SK-MEL-5 (cell line): ENCODE measurements around the gene KCNH5. TPM values are rescaled to one million over a fixed set of nuclear protein-coding genes. Genes with fewer than 3 reads are reported as not detected.

Experiments
- DNase-seq: peaks from one replicate; pipeline ENCODE4 v3.0.0-alpha.2; 2016; ENCODE audit warnings: low read depth, low spot score
- in situ Hi-C: cut with HindIII; loops from 2 replicates; pipeline ENCODE4 v1.10.0; 2016; ENCODE audit warnings: low sequenced_read_pairs, high pct_unique_total_duplicates, low pct_unique_long_range_greater_than_20kb
- polyA plus RNA-seq, 2 experiments: library from polyadenylated mRNA; depleted of rRNA; stranded (reverse); fragments of >200 nt; gene quantifications; 2 replicates each; pipeline ENCODE4 v1.2.3, GENCODE V29; 2015
- total RNA-seq: library from RNA; depleted of rRNA; stranded (reverse); fragments of >200 nt; shearing (Covaris generic); gene quantifications from 2 replicates; pipeline ENCODE4 v1.2.3, GENCODE V29; 2014; rRNA removed

The KCNH5 gene, protein sequence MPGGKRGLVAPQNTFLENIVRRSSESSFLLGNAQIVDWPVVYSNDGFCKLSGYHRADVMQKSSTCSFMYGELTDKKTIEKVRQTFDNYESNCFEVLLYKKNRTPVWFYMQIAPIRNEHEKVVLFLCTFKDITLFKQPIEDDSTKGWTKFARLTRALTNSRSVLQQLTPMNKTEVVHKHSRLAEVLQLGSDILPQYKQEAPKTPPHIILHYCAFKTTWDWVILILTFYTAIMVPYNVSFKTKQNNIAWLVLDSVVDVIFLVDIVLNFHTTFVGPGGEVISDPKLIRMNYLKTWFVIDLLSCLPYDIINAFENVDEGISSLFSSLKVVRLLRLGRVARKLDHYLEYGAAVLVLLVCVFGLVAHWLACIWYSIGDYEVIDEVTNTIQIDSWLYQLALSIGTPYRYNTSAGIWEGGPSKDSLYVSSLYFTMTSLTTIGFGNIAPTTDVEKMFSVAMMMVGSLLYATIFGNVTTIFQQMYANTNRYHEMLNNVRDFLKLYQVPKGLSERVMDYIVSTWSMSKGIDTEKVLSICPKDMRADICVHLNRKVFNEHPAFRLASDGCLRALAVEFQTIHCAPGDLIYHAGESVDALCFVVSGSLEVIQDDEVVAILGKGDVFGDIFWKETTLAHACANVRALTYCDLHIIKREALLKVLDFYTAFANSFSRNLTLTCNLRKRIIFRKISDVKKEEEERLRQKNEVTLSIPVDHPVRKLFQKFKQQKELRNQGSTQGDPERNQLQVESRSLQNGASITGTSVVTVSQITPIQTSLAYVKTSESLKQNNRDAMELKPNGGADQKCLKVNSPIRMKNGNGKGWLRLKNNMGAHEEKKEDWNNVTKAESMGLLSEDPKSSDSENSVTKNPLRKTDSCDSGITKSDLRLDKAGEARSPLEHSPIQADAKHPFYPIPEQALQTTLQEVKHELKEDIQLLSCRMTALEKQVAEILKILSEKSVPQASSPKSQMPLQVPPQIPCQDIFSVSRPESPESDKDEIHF
- 1.9 TPM in 2 replicates for total RNA-seq
- polyA plus RNA-seq (2015; cell fraction: cytosol; rRNA removed), result 1.3 and 1.8 TPM in 2 replicates
- polyA plus RNA-seq (2015; cell fraction: nucleus; rRNA removed), result 0.23 and 2.7 TPM in 2 replicates

DNA sequence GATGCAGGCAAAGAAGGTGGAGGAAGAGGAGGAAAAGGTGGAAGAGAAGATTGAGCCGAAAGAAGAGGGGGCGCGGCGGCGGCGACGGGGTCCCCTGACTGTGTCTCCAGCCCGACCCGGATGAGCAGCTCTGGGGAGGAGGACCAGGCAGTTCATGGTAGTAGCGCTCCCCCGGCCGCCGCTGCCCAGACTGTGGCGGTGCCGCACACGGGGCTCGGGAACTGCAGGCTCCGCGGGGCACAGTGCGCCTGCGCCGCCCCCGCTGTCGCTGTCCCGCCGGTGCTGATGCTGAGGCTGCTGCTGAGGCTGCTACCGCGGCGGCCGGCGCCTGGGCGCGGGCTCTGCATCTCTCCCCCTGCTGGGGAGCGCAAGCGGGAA lies at the start of gene KCNH5:
KCNH5 (minus strand) TSS at position 225 of the 378 bp plus-strand sequence. CDS start 272 bp downstream, outside the sequence.
- DNase-seq, result peak; percentile 18
- in situ Hi-C loops, result no loop called here

DNA sequence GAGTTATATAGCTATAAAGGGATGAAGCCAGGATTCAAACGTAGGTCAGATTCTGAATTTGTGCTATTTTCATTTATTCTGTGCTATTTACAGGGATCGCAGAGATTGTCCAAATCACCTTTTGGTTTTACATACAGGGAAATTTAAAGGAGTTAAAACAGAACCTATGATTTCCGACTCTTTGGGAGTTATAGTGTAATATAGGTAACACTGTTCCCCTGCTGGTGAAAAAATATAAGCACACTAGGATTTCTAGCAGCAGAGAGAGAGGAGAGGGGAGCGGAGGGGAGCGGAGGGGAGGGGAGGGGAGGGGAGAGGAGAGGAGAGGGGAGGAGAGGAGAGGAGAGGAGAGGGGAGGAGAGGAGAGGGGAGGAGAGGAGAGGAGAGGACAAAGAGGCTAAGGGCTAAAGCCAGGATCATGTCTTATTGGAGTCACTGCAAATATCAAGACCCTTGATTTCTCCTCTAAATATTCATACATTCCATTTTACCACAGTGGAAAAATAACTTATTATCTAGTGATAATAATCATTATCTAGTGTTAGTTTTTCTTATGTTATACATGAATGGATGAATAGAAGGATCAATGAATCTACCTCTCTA lies 46.2 kb upstream of the KCNH5 start:
- no peak for DNase-seq
- in situ Hi-C loops, result no loop called here

DNA sequence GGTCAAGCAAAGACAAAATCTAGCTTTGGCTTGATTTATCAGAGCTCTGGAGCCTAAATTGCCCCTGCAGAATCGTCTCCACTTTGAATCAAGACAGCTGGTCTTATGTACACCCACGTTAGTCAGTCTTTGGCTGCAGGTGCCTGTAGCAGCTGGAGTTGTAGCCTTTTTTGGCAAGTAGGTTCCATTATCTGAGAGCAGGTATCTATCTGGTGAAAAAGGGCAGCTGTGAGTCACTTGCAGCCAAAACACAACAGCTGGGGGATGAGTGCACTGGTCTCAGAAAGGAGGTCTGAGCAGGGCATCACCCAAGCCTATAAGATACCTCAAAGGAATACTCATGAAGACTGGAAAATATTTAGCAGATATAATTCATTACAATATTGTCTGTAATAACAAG lies 43.6 kb upstream of the KCNH5 start:
- in situ Hi-C loops, result no loop called here
- DNase-seq, result no peak

DNA sequence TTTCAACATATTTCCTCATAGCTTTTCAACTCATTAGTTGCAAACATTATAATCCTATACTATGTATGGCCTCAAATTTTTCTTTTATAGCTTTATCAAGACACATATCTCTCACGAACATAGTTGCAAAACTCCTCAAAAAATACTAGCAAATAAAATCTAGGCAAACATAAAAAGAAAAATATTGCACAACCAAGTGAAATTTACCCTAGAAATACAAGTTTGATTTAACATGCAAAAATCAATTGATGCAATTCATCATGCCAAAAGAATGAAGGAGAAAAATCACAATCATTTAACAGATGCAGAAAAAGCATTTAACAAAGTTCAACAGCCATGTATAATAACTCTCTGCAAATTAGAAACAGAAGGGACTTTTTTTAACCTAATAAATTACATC lies 33.3 kb upstream of the KCNH5 start:
- in situ Hi-C loops, result no loop called here
- no peak for DNase-seq

DNA sequence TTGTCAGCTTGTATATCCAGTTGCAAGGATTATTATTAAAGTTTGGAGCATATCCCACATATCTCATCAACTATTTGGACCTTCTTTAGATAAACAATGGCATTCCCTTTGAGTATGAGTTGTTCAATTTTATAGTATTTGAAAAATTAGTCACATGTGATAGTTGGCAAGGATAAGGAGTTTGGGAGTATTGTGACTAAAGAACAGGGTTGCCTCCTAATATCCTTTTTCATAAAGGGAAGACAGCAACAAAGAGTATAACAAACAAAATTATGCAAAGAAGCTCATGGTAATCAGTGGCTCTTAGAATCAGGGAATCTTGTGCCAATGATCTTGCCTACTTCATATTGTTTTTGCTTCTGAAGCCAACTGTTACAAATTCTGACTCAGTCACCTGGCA lies 31.2 kb upstream of the KCNH5 start:
- no peak for DNase-seq
- in situ Hi-C loops, result no loop called here

DNA sequence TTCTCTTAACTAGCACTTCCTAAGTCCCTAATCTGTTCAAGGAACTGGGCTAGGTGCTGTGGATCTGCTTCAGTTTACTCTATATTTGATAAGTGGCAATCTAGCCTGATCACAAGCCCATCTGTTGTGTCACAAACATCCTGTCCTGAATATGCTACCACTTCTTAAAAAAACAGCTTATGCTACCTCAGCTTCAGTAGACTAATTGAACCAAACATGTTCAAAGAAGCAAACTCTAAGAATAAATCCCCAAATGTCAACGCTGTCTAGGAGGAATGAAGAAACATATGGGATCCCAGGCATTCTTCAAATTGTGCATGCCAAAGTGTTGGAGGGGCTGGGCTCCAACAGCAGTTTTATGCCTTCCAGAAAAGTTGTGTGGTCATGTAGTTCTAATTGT lies 10.4 kb upstream of the KCNH5 start:
- DNase-seq, result no peak
- in situ Hi-C loops, result no loop called here

DNA sequence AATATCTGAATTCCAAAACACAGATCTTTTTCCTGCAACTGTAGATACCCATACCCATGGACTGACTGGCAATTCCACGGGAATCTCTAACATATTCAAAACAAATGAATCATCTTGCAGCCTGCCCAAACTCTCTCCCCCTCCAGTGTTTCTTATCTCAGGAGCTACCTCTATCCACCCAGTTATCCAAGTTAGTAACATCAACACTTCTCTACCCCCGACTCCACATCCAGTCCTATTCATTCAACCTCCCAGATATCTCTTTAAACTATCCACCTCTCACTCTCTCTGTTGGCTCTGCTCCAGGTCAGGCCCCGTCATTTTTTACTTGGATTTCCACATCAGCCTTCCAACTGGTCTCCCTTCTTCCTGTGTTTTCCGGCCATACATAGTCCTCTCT lies 6.7 kb upstream of the KCNH5 start:
- DNase-seq, result no peak
- in situ Hi-C loops, result no loop called here

DNA sequence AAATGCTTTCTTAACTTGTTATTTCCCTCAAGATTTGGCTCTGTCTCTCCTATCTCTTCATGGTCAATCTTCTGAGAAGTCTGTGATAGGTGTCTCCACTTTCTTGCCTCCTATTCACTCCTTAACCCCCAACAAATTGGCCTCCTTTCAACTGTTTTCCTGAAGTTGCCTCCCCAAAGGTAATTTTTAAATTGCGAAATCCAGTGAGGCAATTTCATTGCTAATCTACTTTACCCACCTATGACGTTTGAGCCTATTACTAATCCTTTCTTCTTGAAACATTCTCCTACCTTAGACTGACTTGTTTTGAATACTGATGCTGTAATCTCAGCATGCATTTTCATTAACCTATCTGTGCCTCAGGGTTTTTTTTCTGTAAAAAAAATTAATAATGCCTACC lies 6.0 kb upstream of the KCNH5 start:
- in situ Hi-C loops, result no loop called here
- DNase-seq, result no peak

DNA sequence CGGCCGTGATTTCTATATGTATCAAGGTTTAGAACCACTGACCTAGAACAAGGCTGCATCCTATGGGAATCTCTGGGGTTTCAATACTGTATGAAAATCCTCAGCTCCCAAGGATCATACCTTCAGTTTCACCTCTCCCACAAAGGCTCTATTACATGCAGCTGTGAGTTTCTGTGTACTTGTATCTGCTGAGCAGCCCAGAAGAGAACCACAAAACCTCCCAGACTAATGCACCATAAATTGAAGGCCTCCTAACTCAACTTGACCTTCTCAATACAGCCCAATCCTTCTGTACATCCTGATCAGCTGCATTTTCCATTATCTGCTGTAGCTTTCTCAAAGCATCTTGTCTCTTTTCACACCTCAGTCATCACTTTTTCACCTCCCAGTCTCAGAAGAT lies 5.4 kb upstream of the KCNH5 start:
- DNase-seq, result no peak
- in situ Hi-C loops, result no loop called here

DNA sequence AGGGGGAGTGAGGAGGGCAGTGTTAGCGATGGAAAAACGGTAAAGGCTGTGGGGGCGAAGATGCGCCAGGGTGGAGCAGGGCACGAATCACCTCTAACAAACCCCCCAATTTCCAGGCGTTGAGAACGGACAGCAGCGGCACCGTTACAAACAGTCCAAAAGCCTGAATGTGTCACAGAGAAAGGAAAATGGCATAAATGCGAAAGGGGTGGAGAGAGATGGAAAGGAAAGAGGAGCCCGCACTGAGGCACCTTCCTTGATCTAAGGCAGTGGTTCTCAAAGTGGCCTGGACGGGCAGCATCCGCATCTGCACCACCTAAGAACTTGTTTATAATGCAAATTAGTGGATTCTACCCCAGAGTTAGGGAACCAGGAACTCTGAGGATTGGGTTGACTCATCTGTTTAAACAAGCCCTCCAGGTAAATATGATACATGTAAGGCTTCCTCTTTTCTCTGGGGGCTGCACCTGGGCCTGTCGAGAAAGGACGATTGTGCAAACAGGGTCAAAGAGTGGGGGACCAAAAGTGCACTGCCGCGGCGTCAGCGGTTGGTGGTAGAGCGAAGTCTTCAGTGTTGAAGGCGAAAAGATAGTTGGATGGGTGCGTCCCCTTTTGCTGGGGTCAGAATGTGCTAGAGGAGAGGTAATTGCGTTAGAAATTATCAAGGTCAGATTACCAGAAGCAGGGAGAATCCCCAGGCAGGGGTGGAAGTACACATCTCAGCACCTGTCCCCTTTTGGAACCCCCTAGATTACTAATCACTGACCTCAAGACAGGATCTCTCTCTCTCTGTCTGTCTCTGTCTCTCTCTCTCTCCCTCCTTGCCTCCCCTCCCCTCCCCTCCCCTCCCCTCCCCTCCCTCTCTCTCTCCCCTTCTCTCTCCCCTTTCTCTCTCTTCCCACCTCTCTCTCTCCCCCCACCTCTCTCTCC lies 1.3 kb upstream of the KCNH5 start:
- no peak for DNase-seq
- in situ Hi-C loops, result no loop called here

DNA sequence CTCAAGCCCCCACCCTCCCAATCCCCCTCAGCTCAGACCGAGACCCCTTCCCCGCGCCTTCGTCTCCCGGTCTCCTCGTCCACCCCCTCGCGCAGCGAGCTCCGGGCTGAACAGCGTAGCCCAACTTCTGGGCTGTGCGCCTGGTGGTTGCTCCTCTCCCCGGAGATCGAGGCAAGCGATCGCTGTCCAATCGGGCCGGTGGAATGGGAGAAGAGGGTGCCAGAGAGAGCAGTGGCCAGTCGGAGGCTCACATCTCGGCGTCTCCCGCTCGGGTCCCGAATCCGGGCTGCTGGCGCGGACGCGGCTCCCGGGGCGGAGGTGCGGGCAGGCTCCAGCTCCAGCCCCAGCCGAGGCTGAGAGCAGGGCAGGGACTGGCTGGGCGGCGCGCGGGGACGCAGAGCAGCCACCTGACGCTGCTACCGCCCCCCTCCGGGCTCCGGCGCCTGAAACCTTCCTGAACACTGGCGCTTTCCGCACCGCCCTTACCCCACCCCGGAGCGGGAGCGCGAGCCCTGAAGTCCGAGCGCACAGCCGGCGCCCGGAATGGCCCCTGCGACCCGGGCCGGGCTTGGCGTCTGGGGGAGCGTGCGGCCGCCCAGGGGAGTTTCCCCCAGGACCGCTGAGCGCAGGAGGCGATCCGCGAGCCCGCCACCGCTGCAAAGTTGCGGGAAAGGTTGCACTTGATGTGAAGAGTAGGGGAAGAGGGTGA lies 508 bp upstream of the KCNH5 start:
- in situ Hi-C loops, result no loop called here
- DNase-seq, result no peak

DNA sequence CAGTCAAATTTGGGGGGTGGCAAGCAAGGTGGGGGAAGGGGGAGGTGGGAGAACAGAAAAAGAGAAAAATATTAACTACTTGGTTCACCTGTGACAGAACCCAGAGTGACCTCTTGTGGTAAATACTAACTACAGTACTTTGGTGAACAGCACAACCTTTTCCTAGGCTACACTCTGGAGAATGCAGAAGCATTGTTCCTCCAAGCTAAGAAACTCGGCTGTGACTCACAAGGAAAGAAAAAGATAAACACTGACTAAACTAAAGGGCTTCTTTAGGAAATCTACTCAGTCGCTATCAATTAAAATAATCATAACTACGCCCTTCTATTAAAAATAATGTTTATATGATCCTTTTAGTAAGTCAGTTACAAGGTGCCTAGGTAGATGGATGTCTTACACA lies 5.4 kb downstream of the KCNH5 start:
- in situ Hi-C loops, result no loop called here
- DNase-seq, result peak; percentile 48

DNA sequence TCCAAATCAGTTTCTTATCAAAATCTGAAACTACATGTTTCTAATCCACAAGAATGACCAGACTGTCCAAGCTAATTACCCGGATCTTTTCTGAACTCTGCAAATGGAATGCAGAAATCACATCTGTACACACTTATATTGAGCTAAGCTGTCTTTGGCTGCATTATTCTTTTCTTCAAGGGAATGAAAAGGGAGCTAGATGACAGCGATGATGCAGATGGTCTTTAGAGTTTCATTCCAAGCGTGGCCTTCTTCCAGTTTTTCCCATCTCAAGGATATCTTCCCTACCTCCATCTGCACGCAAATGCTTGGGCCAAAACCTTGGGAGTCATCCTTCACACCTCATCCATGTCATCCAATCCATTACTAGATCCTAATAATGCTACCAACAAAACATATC lies 12.6 kb downstream of the KCNH5 start:
- no peak for DNase-seq

DNA sequence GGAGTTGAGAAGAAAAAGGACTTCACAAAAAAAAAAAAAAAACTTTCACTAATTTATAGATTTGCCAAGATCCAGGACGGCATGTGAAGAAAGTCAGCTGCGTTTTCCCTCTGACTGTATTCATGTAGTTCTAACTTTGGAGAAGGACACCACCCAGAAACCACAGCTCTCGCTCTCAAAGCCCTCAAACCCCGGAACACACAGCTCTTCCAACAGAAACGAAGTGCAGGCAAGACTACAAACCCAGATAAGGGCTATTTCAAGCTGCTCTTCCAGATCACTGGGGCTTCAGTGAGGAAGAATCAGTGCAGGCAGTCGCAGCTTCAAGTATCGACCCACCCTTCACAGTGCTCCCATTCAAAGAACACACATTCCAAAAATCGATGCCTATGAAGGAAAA lies 13.2 kb downstream of the KCNH5 start:
- no peak for DNase-seq
- in situ Hi-C loops, result no loop called here

More for the DNA sequence above, 12.6 kb downstream of the KCNH5 start:
- in situ Hi-C loops, result no loop called here

DNA sequence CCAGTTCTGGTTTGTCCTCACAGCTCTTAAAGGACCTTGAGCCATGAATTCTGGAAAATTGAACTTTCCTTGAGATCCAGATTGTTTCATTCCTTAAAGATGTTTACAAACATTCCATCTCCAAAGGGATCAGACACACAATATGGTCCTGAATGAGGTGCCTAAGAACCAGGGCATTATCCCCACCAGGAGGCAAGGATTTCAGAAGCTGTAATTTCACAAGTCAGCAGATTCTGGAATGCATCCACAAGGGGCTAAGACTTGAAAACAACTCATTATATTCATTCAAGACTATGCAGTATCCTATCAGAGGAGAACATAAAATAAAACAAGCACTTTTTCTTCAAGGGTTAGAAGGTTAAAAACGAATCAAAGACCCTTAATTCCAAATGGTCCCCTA lies 15.1 kb downstream of the KCNH5 start:
- no peak for DNase-seq
- in situ Hi-C loops, result no loop called here

DNA sequence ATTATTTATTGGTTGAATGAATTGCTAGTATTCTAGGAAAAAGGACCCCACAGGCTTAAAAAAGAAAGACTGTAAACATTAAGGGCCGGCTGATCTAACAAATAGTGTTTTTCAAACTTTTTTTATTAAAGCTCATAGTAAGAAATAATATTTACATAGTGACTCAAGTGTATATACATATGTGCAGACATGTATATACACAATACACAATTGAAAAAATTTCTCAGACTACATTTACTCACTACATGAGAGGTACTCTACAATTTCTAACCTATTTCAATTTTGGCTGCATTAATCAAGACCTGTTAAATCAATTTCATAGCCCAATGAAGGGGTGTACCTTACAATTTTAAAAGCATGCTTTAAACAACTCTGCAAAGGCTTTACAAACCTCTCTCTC lies 17.5 kb downstream of the KCNH5 start:
- in situ Hi-C loops, result no loop called here
- no peak for DNase-seq

DNA sequence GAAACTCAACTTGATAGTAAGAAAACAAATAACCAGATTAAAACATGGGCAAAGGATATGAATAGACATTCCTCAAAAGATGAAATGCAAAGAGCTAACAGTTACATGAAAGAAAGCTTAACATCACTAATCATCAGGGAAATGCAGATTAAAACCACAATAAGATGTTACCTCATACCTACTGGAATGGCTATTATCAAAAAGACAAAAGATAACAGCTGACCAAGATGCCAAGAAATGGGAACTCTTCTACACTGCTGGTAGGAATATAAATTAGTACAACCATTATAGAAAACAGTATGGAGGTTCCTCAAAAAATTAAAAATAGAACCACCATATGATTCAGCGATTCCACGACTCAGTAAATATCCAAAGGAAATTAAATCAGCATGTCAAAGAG lies 18.8 kb downstream of the KCNH5 start:
- no peak for DNase-seq
- in situ Hi-C loops, result no loop called here
